ENCODE data around the gene CLSTN2. TPM values are rescaled to one million over a fixed set of nuclear protein-coding genes. Genes with fewer than 3 reads are reported as not detected.

The CLSTN2 gene
- total and polyA plus RNA-seq, 3 donors from 2014 or later = 3.1 to 5.7 (median 3.8) TPM

DNA sequence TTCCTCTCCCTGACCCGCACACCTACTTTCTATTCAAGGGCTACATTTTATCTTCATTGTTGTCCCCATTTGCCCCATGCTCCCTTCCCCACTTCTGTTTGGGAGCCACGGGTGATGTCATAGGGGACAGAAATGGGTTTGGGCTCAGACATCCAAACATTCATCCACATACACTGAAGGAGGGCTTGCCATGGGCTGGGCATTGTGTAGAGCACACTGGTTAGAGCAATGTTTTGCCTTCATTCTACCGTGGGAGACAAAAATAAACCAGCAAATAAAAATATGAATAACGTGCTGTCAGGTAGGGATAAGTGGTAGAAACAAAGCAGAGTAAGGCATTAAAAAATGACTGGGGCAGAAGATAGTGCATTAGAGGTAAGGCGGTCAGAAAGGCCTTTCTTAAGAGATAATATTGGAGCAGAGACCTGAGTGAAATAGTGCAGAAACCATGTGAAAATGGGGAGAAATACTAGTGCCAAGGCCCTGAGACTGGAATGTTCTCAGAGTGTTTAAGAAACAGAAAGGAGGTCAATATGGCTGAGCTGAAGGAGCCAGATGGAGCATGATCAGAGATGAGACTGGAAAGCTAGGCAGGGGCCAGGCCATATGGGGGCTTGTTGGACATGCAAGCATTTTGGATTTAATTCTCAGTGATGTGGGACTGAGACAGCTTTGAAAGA, 40.9 kb upstream of the CLSTN2 start:
- H3K27ac ChIP-seq = peak overlapping the region; percentile 19 to 57
- peak; percentile 59 for DNase-seq
- no peaks in the 10 kb centered on the region for H3K36me3 ChIP-seq (ENCODE audit: low read depth, missing control alignments)
- intact Hi-C loops (cut with DNase I; ENCODE audit: low total_unique reads) = no loop called here
- TF ChIP-seq POLR2A (IDR thresholded peaks at IDR 0.05) (no peak), CTCF (IDR thresholded peaks at IDR 0.05) (no peak)
- no peaks in the 10 kb centered on the region for H3K27me3 ChIP-seq
- peaks cover 15% of the 10 kb centered on the region for H3K4me1 ChIP-seq
- H3K4me3 ChIP-seq = no peak overlapping the region
- H3K9me3 ChIP-seq = no peaks in the 10 kb centered on the region
- WGBS, 2 donors = 72 to 75% methylated on average over 5 of the region's 5 CpGs

GRCh38 chr3:139894643-139894989, 40.4 kb upstream of the CLSTN2 start:
- no peaks in the 10 kb centered on the region for H3K9me3 ChIP-seq
- H3K4me1 ChIP-seq = peaks cover 15% of the 10 kb centered on the region
- H3K4me3 ChIP-seq = no peak overlapping the region
- H3K27ac ChIP-seq = peak overlapping the region; percentile 19 to 31
- TF ChIP-seq CTCF (IDR thresholded peaks at IDR 0.05) = no peak
- no peak for TF ChIP-seq POLR2A (IDR thresholded peaks at IDR 0.05)
- peak; percentile 69 for DNase-seq
- intact Hi-C loops (cut with DNase I; ENCODE audit: low total_unique reads) = no loop called here
- WGBS, 2 donors = 31 to 56% methylated on average over 1 of the region's 1 CpG
- no peaks in the 10 kb centered on the region for H3K27me3 ChIP-seq
- no peaks in the 10 kb centered on the region for H3K36me3 ChIP-seq (ENCODE audit: low read depth, missing control alignments)

GRCh38 chr3:139897759-139898158, 37.2 kb upstream of the CLSTN2 start:
- WGBS, 2 donors = 85 to 92% methylated on average over 5 of the region's 5 CpGs
- Histone ChIP-seq H3K4me1 (peaks cover 15% of the 10 kb centered on the region), H3K27ac (no peak overlapping the region), H3K9me3 (no peaks in the 10 kb centered on the region), H3K36me3 (ENCODE audit: low read depth, missing control alignments) (no peaks in the 10 kb centered on the region), H3K4me3 (no peak overlapping the region), H3K27me3 (no peaks in the 10 kb centered on the region)
- no peak for TF ChIP-seq CTCF (IDR thresholded peaks at IDR 0.05)
- no peak for TF ChIP-seq POLR2A (IDR thresholded peaks at IDR 0.05)
- intact Hi-C loops (cut with DNase I; ENCODE audit: low total_unique reads) = no loop called here
- DNase-seq = no peak

DNA sequence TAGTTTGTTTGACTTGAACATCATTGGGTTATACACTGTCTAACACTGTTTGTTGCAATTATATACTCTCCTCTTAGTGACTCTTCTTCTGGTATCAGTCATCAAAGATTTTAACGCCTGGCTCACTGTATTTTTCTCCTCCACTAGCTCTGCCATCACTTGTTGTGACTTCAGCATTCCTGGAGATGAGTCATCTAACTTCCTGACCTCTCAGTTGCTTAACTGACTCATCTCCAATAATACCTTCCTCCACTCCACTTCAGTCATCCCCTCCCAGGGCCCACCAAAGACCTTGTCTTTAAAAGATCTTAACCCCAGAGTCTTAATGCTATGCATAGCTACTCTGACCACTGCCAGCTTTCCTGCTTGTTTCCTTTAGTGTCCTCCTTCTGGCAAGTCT, 28.6 kb upstream of the CLSTN2 start:
- Histone ChIP-seq H3K27me3 (no peaks in the 10 kb centered on the region), H3K4me3 (no peak overlapping the region), H3K9me3 (no peaks in the 10 kb centered on the region), H3K27ac (no peak overlapping the region), H3K36me3 (ENCODE audit: low read depth, missing control alignments) (no peaks in the 10 kb centered on the region), H3K4me1 (no peaks in the 10 kb centered on the region)
- no peak for DNase-seq
- intact Hi-C loops (cut with DNase I; ENCODE audit: low total_unique reads) = no loop called here
- TF ChIP-seq CTCF (IDR thresholded peaks at IDR 0.05) (no peak), POLR2A (IDR thresholded peaks at IDR 0.05) (no peak)
- WGBS, 2 donors = 84 to 87% methylated on average over 1 of the region's 1 CpG

DNA sequence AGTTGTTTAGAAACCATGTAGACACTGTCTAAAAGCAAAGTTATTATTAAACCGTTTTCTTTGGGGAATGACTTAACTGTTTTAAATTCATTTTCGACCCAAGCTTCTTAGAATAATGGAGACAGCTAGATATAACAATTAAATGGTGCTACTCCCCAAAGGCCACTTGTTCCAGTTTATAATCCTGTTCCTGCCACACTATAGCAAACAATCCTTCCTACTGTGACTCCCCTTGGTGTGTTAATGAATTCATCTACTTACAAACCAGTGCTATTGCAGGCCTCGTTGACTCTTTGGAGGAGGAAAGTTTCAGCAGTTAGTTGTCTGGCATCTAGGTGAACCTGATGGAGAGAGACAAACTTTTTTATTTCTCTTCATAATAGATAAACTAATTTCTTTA, 25.2 kb upstream of the CLSTN2 start:
- no peaks in the 10 kb centered on the region for H3K4me1 ChIP-seq
- H3K27ac ChIP-seq = no peak overlapping the region
- WGBS, 2 donors = 69 to 77% methylated on average over 3 of the region's 3 CpGs
- intact Hi-C loops (cut with DNase I; ENCODE audit: low total_unique reads) = no loop called here
- H3K27me3 ChIP-seq = no peaks in the 10 kb centered on the region
- DNase-seq = no peak
- TF ChIP-seq POLR2A (IDR thresholded peaks at IDR 0.05) (no peak), CTCF (IDR thresholded peaks at IDR 0.05) (no peak)
- H3K9me3 ChIP-seq = no peaks in the 10 kb centered on the region
- no peaks in the 10 kb centered on the region for H3K36me3 ChIP-seq (ENCODE audit: low read depth, missing control alignments)
- H3K4me3 ChIP-seq = no peak overlapping the region
